PFSK-1 (cell line): ENCODE data around the gene KRT5.

Source experiments
- POLR2AphosphoS5 ChIP-seq: IDR thresholded peaks from 2 replicates; pipeline ENCODE4 v1.6.1; 2012; ENCODE audit warnings: low read depth, mild to moderate bottlenecking, control low read depth, low read length, moderate library complexity
- TF ChIP-seq, protein P1 (sequence below), 2 experiments: IDR thresholded peaks; 2 replicates each; pipeline versions ENCODE4 v1.6.1 to v1.8.0; 2011 to 2012; ENCODE audit warnings: low read depth in 2 of 2, low read length in 2 of 2, control low read depth in 1 of 2, inconsistent platforms in 1 of 2, mild to moderate bottlenecking in 1 of 2, moderate library complexity in 1 of 2; ENCODE audit not compliant: insufficient read depth in 1 of 2

DNA sequence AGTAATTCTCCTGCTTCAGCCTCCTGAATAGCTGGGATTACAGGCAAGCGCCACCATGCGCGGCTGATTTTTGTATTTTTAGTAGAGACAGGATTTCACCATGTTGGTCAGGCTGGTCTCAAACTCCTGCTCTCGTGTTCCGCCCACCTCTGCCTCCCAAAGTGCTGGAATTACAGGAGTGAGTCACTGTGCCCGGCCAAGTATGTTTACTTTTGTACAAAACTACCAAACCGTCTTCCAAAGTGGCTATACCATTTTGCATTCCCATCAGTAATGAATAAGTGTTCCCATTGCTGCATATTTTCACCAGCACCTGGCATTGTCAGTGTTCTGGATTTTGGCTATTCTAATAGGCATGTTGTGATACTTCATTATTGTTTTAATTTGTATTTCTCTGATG is 18.7 kb downstream of the KRT5 start:
- TF ChIP-seq POLR2AphosphoS5, result no peak
- TF ChIP-seq, protein P1, sequence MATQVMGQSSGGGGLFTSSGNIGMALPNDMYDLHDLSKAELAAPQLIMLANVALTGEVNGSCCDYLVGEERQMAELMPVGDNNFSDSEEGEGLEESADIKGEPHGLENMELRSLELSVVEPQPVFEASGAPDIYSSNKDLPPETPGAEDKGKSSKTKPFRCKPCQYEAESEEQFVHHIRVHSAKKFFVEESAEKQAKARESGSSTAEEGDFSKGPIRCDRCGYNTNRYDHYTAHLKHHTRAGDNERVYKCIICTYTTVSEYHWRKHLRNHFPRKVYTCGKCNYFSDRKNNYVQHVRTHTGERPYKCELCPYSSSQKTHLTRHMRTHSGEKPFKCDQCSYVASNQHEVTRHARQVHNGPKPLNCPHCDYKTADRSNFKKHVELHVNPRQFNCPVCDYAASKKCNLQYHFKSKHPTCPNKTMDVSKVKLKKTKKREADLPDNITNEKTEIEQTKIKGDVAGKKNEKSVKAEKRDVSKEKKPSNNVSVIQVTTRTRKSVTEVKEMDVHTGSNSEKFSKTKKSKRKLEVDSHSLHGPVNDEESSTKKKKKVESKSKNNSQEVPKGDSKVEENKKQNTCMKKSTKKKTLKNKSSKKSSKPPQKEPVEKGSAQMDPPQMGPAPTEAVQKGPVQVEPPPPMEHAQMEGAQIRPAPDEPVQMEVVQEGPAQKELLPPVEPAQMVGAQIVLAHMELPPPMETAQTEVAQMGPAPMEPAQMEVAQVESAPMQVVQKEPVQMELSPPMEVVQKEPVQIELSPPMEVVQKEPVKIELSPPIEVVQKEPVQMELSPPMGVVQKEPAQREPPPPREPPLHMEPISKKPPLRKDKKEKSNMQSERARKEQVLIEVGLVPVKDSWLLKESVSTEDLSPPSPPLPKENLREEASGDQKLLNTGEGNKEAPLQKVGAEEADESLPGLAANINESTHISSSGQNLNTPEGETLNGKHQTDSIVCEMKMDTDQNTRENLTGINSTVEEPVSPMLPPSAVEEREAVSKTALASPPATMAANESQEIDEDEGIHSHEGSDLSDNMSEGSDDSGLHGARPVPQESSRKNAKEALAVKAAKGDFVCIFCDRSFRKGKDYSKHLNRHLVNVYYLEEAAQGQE (IDR thresholded peaks at IDR 0.05; ENCODE audit: insufficient read depth in 1 of 2, low read depth in 2 of 2, low read length in 2 of 2), result no peak
